ENCODE data around the gene ENG. TPM values are rescaled to one million over a fixed set of nuclear protein-coding genes. Genes with fewer than 3 reads are reported as not detected.

The ENG gene
- total and polyA plus RNA-seq, 8 donors = 9.7 to 42.4 (median 20.5) TPM

GRCh38 chr9:127873223-127873691, 18.8 kb upstream of the ENG start:
- H3K27me3 ChIP-seq = no peaks in the 10 kb centered on the region
- DNase-seq (peak in 2 of 6 donors; percentile 12 to 75), FAIRE-seq (no peak), ATAC-seq (no peak)
- H3K4me1 ChIP-seq = peaks cover 0 to 8% (median 0%) of the 10 kb centered on the region in 3 donors
- no peaks in the 10 kb centered on the region for H3K36me3 ChIP-seq
- 83 to 87% methylated on average over 19 of the region's 19 CpGs for WGBS, 2 donors
- no peak for TF ChIP-seq CTCF (IDR thresholded peaks at IDR 0.05)
- H3K4me3 ChIP-seq = no peak overlapping the region
- intact Hi-C loops (cut with DNase I) = no loop called here
- no peaks in the 10 kb centered on the region for H3K9me3 ChIP-seq
- no peak overlapping the region for H3K27ac ChIP-seq

GRCh38 chr9:127872369-127873222, 18.1 kb upstream of the ENG start:
- no peak overlapping the region for H3K27ac ChIP-seq
- H3K4me3 ChIP-seq = no peak overlapping the region
- no peaks in the 10 kb centered on the region for H3K9me3 ChIP-seq
- H3K36me3 ChIP-seq = peaks cover 0 to 3% (median 0%) of the 10 kb centered on the region in 3 donors
- H3K4me1 ChIP-seq = peaks cover 0 to 8% (median 0%) of the 10 kb centered on the region in 3 donors
- DNase-seq (peak in 2 of 6 donors; percentile 13 to 66), FAIRE-seq (no peak), ATAC-seq (no peak)
- TF ChIP-seq CTCF (IDR thresholded peaks at IDR 0.05) = no peak
- no peaks in the 10 kb centered on the region for H3K27me3 ChIP-seq
- WGBS, 2 donors = 93 to 96% methylated on average over 19 to 20 of the region's 20 CpGs
- intact Hi-C loops (cut with DNase I) = no loop called here

- no peak for FAIRE-seq
- H3K4me1 ChIP-seq = peaks cover 0 to 3% (median 0%) of the 10 kb centered on the region in 3 donors
- H3K36me3 ChIP-seq = peaks cover 0 to 6% (median 0%) of the 10 kb centered on the region in 3 donors
- no peak for ATAC-seq
- H3K27me3 ChIP-seq = no peaks in the 10 kb centered on the region
- no peak overlapping the region for H3K27ac ChIP-seq
- intact Hi-C loops (cut with DNase I) = no loop called here
- TF ChIP-seq CTCF (IDR thresholded peaks at IDR 0.05) = no peak
- DNase-seq = peak in 2 of 6 donors; percentile 13 to 38
- H3K9me3 ChIP-seq = no peaks in the 10 kb centered on the region
- WGBS, 2 donors = 86% methylated on average over 9 of the region's 9 CpGs
- no peak overlapping the region for H3K4me3 ChIP-seq
These were observed 17.1 kb upstream of the ENG start for GRCh38 chr9:127871531-127871930.

- no peak for FAIRE-seq
- ATAC-seq = no peak
- WGBS, 2 donors = 83 to 84% methylated on average over 12 of the region's 12 CpGs
These were observed 16.4 kb upstream of the ENG start for GRCh38 chr9:127870887-127871286.

More at GRCh38 chr9:127870887-127871286, 16.4 kb upstream of the ENG start:
- peaks cover 0 to 3% (median 0%) of the 10 kb centered on the region in 3 donors for H3K4me1 ChIP-seq
- no peak overlapping the region for H3K4me3 ChIP-seq
- H3K27me3 ChIP-seq = no peaks in the 10 kb centered on the region
- H3K27ac ChIP-seq = no peak overlapping the region
- intact Hi-C loops (cut with DNase I) = no loop called here
- peak in 1 of 6 donors; percentile 12 for DNase-seq
- peaks cover 0 to 6% (median 0%) of the 10 kb centered on the region in 3 donors for H3K36me3 ChIP-seq
- TF ChIP-seq CTCF (IDR thresholded peaks at IDR 0.05) = no peak
- no peaks in the 10 kb centered on the region for H3K9me3 ChIP-seq

Measured in pancreas (tissue), 10 donors.